Measurements from ENCODE around the gene PNPLA6.
A peak's percentile ranks its signal among the peaks of the same experiment; 100 is the strongest.
"Not testable (repeated sequence)": the region's sequence is repeated elsewhere in the genome, so short reads cannot be mapped to it uniquely, and the experiment has no call there.

PNPLA6 gene

GRCh38 chr19:7556696-7557315 lies 21.3 kb downstream of the PNPLA6 start:
- DNase-seq = no peak

GRCh38 chr19:7558667-7559066 lies 23.1 kb downstream of the PNPLA6 start:
- DNase-seq = no peak

DNA sequence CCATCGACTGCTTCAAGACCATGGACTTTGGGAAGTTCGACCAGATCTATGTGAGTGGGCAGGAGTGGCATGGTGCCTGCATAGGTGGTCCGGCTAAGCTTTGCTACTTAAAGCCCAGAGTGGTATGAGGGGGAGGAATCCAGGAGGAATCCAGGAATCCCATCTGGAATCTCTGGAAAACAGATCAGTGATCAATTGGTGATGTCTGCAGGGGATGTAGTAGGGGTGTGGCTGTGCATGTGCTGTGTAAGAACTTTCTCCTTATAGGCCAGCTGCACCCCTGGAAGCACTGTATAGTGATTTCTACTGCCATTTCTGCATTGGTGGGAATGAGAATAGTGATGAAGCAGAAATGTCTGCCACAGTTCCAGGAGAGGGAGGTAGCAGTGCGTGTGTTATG lies 23.6 kb downstream of the PNPLA6 start:
- DNase-seq = no peak

DNA sequence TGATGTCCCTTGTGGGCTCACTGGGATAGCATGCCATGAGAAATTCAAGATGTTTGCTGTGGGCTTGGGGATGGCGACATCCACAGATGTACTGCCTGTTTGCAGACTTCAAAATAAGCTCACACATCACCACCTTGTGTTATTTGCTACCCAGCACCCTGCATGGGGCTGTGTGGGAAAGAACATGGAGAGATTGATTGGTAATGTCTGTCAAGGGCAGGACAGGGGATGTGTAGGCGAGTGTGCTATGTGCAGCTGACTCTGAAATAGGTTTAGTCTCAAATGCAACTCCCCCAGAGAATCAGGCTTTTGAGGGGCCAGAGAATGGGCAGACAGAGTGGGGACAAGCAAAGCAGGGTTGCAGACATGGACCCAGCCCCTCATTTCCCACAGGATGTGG lies 24.7 kb downstream of the PNPLA6 start:
- DNase-seq = no peak

DNA sequence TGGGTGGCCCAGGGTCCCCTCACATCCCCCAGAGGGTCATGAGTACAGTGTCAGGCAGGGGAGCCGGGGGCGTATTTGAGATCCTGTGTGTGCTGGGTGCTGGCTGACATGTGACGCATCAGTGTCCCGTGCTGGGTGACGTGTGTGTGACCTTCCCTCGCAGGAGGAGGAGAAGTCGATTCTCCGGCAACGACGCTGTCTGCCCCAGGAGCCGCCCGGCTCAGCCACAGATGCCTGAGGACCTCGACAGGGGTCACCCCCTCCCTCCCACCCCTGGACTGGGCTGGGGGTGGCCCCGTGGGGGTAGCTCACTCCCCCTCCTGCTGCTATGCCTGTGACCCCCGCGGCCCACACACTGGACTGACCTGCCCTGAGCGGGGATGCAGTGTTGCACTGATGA lies 25.8 kb downstream of the PNPLA6 start:
- DNase-seq = no peak

DNA sequence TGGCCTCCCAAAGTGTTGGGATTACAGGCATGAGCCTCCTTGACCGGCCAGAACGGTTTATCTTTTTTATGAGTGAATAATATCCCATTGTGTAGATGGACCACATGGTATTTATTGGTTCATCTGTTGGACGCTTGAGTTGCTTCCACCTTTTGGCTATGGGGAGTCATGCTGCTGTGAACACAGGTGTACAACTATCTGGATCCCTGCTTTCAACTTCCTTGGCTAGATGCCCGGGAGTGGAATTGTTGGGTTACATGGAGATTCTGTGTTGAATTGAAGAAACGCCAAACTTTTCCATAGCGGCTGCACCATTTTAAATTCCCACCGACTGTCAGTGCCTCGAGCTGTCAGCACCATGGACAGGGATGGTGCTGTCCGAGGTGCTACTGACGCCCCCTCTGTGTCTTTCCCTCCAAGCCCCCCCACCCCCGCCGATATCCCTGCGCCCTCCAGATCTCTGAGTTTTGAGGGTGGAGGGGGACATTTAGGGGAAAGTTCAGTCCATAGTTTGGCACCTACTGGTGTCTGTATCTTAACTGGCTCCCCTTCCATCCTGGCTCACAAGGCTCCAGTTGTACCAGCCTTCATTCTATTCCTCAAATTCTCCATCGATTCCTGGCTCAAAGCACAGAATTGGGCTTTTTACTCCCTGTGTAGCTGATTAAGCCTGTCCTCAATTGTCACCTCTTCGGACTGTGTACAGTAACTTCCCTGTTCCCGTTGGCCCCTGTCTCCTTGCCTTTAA lies 27.3 kb downstream of the PNPLA6 start:
- no peak for DNase-seq

DNA sequence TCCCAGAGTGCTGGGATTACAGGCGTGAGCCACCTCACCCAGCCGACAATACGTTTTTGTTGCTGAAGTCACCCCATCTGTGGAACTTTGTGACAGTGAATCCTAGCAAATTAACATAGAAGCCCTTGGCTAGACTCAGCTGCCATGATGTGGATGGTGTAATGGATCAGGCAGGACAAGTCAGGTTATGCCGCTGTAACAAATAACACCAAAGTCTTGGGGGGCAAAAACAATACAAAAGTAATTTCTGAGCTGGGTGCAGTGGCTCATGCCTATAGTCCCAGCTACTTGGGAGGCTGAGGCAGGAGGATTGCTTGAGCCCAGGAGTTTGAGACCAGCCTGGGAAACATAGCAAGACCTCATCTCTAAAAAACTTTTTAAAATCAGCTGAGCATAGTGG lies 29.3 kb downstream of the PNPLA6 start:
- no peak for DNase-seq

- no peak for DNase-seq
Observed at GRCh38 chr19:7565332-7565731, 29.8 kb downstream of the PNPLA6 start.

DNA sequence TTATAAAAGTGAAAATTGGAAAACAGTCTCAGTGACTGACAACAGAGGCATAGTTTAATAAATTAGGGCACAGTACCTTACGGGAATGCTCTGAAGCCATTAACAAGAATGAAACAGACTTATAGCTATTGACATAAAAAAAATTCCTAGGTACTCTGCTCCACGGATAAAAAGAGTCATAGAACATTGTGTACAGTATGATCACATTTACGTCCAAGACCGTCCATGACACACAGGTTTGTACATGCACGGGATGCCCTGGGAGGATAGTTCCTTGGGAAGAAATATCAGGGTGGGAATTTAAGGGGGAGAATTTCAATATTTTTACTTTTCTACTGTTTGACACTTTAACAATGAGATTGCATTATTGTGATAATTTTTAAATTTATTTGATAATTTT lies 35.2 kb downstream of the PNPLA6 start:
- no peak for DNase-seq

DNA sequence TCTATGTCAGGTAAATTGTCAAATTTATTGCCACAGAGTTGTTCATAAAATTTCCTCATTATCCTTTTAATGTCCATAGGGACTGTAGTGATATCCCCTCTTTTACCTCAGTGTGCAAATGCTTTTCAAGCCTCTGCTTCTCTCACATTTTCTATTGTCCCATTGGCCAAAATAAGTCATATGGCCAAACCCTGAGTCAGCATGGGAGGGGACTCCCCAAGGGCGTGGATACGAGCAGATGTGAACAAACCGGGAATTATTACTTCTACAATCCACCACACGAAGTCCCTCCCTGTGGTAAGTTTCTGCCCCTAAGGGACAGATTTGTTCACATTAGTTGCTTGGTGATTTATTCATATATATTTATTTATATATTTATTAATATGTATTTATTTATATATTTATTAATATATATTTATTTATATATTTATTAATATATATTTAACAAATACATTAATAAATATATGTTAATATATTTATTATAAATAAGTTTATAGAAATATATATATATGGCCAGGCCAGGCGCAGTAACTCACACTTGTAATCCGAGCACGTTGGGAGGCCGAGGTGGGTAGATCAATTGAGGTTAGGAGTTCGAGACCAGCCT lies 40.0 kb downstream of the PNPLA6 start:
- no peak for DNase-seq

- not testable (repeated sequence) for DNase-seq
Observed at GRCh38 chr19:7577422-7577821, 41.9 kb downstream of the PNPLA6 start.

DNA sequence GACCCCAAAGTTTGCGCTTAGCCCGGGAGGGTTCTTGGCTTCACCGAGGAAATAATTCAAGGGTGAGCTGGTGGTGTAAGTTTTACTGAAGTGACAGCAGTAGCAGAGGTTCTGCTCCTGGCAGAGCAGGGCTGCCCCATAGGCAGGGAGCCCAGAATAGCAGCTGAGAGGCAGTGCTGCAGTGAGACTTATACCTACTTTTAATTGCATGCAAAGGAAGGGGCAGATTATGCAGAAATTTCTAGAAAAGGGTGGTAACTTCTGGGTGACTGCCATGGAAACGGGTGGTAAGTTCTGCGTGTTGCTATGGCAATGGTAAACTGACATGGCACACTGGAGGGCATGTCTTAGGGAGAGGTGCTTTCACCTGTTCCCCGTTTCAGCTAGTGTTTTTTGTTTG lies 42.6 kb downstream of the PNPLA6 start:
- DNase-seq = no peak

GRCh38 chr19:7579182-7579581 lies 43.7 kb downstream of the PNPLA6 start:
- no peak for DNase-seq

DNA sequence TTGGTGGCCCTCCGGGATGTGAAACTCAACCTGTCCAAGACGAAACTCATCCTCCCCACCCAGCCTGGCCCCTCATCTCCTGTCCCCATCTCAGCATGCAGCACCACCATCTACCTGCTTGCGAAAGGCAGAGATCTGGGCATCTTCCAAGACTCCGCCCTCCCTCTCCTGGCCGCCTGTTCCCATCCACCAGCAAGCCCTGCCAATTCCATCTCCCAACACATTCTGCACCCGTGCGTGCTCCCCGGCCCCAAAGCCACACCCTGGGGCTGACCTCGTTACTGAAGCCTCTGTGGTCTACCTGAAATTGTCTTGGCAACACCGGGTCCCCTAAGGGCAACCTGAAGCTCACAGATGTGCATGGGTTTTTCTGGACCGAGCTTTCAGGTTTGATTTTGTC lies 46.9 kb downstream of the PNPLA6 start:
- no peak for DNase-seq

- no peak for DNase-seq
Observed at GRCh38 chr19:7589822-7590221, 54.3 kb downstream of the PNPLA6 start.

DNA sequence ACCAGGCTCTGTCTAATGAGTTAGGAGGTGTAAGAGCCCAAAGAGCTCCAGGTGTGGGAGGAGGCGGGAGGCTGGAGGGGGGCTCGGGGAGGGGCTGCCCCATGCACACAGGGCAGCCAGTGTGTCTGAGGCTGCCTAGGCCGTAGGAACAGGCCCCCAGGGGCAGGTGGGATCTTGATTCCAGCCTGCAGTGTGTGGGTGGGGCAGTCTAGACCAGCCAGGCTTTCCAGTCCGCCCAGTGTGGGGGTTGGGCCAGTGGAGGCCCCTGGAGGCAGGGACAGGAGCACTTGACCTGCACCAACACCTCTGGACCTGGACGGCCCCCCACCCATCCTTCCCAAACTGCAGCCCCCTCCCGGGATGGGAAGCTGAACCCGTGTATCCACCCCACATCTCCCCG lies 54.7 kb downstream of the PNPLA6 start:
- DNase-seq = no peak

GRCh38 chr19:7595466-7596133 lies 60.1 kb downstream of the PNPLA6 start, which contains the start of gene CAMSAP3:
TSS of gene CAMSAP3 (plus strand) at chr19:7595863. CDS start at chr19:7596003, 140 bp downstream.
- DNase-seq = peak in 1 of 5 experiments; percentile 43

GRCh38 chr19:7596211-7596937 lies 60.9 kb downstream of the PNPLA6 start:
- DNase-seq = no peak

GRCh38 chr19:7597689-7598088 lies 62.2 kb downstream of the PNPLA6 start:
- no peak for DNase-seq

DNA sequence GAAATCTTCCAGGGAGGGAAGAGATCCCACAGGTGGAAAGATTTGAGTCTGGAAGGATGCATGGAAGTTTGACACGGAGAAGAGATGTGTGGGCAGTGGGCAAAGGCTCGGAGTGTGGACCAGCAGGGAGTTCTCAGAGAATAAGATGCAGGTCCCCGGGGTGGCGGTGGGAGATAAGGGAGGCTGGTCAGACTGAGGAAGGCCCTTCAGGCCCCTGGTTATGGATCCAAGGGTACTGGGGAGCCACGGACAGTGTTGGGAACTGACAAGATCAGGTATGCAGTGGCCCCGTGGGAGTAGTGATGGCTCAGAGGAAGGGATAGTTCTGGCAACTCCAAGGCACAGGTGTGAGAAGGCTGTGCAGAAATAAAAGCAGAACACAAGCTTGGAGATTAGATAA lies 62.7 kb downstream of the PNPLA6 start:
- no peak for DNase-seq

- no peak for DNase-seq
Observed at GRCh38 chr19:7600721-7601120, 65.2 kb downstream of the PNPLA6 start.

- no peak for DNase-seq
Observed at GRCh38 chr19:7602240-7602934, 66.9 kb downstream of the PNPLA6 start.
